DMS53 (cell line): ENCODE measurements around the gene SHANK1.
"Not testable (repeated sequence)": the region's sequence is repeated elsewhere in the genome, so short reads cannot be mapped to it uniquely, and the experiment has no call there.

Source experiments
- DNase-seq: peaks from one replicate; lab custom pipeline; 2025; lab: John Stamatoyannopoulos, UW

SHANK1 gene

DNA sequence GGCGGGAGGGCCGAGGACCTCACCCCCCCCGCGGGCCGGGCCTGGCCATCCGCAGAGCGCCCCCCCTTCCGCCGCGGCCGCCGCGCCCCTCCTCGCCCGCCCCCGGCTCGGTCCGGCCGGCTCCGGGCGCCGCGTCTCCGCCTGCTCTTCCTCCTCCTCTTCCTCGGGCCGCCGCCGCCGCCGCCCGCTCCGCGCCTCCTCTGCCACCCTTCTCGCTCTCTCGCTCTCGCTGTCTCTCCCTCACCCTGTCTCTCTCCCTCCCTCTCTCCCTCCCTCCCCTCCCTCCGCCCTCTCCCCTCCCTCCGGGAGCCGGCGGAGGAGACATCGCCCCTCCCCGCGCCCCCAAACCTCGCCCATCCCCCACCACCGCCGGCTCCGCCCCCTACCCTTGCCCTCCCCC lies at the start of gene SHANK1:
Gene SHANK1, minus strand, starts transcription at position 237 of the 400 bp plus-strand sequence. CDS start 2,883 bp downstream, outside the sequence.
- DNase-seq = no peak

DNA sequence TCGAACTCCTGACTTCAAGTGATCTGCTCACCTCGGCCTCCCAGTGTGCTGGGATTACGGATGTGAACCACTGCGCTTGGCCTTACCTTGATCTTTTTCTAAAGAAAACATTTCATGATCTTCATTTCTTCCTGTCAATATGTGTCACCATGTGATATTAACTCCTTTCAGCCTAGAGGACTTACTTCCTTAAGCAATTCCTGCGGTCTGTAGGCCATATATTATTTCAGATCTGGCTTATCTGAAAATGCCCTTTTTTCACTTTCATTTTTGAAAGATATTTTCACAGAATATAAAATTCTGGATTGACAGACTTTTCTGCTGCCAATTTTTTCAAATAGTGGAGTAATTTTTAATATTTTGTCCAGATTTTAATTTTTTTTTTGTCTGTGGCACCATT lies 48.7 kb upstream of the SHANK1 start:
- DNase-seq = no peak

DNA sequence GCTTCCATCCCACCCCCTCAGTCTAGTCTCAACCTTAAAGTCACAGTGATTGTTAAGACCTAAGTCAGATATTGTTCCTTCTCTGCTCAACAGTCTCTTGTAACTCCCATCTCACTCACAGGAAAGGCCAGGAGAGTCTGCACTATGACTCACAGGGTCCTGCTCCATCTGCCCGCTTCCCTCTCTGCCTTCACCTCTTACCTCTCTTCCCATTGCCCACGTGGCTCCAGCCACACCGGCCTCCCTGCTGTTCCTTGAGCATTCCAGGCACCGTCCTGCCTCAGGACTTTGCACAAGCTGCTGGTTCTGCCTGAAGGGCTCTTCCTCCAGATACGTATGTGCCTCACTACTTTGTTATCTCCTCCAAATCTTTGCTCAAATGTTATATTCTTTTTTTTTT lies 47.7 kb upstream of the SHANK1 start:
- DNase-seq = not testable (repeated sequence)

DNA sequence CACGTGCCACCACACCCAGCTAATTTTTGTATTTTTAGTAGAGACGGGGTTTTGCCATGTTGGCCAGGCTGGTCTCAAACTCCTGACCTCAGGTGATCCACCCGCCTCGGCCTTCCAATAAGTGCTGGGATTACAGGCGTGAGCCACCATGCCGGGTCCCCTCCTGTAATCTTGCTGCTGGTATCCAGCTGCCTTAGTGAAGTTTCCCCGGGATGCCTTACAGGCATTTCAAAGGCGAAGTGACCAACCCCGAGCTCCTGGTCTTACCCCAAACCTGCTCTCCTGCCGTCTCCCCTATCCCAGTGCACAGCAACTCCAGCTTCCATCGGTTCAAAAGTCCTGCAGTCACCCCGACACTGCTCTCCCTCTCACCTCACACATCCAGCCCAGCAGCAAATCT lies 47.1 kb upstream of the SHANK1 start:
- not testable (repeated sequence) for DNase-seq

DNA sequence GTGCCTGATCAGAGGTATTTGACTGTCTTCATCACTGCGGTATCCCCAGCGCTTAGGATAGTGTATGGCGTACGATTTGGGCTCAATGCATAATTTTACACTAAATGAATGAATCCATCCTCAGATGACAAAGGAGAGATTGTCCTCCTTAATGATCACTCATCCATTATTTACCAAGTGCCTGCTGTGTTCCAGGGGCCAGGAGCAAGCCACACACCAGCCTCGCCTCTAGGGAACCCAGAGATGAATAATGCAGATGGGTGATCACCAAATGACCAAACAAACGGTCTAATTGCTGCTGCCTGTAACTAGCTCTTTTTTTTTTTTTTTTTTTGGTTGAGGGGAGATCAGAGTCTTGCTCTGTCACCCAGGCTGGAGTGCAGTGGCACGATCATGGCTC lies 44.8 kb upstream of the SHANK1 start:
- DNase-seq = no peak

DNA sequence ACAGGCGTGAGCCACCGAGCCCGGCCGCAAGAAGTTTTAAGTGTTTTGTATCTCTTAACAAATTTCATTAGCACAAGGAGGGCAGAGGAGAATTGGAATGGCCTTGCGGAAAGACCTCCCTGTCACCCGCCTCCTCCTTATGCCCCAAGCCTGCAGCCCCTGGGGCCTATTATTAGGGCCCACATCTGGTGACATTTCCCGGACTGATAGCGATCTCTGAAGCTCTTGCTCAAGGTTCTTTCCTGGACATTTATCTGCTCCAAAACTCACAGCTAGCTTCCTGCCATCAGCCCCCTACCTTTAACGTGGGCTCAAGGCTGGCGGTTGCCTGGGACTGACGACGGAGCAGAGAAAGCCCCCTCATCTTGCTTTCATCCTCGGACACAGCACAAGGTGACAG lies 43.9 kb upstream of the SHANK1 start:
- not testable (repeated sequence) for DNase-seq

DNA sequence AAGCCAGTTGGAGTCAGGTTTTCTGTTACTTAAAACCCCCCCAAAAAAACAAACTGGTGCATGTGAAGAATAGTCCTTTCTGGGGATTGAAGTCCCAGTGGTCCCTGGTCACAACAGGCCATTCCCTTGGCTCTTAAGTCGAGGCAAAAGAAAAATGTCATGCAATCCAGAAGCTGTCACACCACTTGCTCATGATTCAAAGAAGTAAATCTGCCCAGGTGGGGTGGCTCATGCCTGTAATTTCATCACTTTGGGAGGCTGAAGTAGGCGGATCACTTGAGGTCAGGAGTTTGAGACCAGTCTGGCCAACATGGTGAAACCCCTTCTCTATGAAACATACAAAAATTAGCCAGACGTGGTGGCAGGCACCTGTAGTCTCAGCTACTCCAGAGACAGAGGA lies 41.9 kb upstream of the SHANK1 start:
- DNase-seq = not testable (repeated sequence)

DNA sequence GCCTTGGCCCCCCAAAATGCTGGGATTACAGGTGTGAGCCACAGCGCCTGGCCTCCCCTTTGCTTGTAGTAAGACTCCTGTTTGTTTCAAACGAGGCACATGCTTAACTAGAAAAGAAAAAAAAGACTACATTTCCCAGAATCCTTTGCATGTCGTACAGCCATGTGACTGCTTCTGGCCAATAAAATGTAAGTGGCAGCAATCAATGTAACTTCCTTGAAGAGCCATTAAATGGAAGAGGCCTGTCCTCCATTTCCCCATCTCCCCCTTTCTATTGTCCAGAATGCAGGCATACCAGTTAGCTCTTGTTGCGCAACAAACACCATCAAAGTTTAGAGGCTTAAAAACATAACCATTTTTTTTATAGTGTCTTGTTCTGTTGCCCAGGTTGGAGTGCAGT lies 40.3 kb upstream of the SHANK1 start:
- peak; percentile 43 for DNase-seq

DNA sequence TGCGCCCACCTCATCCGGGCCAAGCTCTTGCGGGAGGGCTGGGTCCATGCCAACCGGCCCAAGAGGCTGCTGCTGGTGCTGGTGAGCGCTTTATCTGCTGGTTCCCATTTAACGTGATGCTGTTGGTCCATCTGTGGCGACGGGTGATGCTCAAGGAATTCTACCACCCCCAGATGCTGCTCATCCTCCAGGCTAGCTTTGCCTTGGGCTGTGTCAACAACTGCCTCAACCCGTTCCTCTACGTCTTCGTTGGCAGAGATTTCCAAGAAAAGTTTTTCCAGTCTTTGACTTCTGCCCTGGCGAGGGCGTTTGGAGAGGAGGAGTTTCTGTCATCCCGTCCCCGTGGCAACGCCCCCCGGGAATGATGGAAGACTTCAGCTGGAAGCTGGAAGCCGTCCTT lies 39.5 kb upstream of the SHANK1 start:
- not testable (repeated sequence) for DNase-seq

DNA sequence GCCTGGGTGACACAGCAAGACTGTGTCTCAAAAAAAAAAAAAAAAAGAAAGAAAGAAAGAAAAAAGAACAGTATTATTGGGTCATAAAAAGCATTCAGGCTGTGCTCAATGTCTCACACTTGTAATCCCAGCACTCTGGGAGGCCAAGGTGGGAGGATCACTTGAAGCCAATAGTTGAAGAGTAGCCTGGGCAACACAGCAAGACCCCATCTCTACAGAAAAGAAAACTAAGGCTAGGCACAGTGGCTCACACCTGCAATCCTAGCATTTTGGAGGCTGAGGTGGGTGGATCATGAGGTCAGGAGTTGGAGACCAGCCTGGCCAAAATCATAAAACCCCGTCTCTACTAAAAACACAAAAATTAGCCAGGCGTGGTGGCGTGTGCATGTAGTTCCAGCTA lies 38.0 kb upstream of the SHANK1 start:
- not testable (repeated sequence) for DNase-seq

DNA sequence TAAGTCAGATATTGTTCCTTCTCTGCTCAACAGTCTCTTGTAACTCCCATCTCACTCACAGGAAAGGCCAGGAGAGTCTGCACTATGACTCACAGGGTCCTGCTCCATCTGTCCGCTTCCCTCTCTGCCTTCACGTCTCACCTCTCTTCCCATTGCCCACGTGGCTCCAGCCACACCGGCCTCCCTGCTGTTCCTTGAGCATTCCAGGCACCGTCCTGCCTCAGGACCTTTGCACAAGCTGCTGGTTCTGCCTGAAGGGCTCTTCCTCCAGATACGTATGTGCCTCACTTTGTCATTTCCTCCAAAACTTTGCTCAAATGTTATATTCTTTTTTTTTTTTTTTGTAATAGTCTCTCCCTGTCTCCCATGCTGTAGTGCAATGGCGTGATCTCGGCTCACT lies 36.6 kb upstream of the SHANK1 start:
- not testable (repeated sequence) for DNase-seq

DNA sequence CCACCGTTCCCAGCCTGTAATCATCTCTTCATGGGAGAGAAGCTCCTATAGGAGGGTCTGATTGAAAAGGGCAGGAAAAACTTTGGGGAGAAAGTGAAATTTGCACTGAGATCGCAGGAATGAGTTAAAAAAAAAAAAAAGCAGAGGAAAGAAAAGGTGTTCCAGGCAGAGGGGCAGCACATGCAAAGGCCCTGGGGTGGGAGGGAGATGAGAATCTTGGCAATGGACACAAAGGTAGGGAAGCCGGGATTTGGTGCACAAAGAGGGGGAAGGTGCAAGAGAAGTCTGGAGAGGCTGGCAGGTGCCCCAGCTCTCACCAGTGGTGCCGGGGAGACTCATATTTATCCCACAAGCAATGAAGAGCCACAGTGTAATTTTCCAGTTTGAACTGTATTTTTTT lies 34.3 kb upstream of the SHANK1 start:
- DNase-seq = no peak

DNA sequence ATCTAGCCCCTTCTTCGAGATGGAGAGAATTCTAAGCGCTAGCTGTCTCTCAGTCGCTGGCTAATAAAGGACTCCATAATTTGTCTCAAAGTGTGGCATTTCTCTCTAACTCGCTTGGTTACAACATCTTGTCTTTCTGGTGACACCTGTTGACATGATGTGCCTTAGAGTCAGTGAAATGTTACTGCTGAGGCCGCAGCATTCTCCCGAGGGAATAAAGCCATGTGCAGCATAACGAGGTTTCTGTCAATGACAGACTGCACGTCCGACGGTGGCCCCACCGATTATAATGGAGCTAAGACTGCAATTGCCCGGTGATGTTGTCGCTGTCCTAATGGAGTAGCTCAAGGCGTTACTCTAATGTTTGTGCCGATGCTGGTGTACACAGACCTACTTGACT lies 30.4 kb upstream of the SHANK1 start:
- peak; percentile 20 for DNase-seq

DNA sequence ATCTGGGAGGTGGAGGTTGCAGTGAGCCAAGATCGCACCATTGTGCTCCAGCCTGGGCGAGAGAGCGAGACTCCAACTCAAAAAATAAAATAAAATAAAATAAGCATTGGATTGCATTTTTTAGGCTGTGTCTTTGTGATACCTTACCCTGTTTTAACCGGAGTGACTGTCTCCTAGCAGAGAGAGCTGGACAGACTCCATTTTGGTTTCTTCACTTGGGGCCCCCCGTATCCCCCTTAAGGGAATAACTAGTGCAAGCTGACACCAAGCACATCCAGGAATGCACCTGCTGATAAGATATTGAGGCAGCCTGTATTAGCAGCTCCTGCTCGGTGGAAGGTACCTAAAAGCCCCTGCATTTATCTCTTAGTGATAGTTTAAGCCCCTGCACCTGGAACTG lies 29.9 kb upstream of the SHANK1 start:
- no peak for DNase-seq

DNA sequence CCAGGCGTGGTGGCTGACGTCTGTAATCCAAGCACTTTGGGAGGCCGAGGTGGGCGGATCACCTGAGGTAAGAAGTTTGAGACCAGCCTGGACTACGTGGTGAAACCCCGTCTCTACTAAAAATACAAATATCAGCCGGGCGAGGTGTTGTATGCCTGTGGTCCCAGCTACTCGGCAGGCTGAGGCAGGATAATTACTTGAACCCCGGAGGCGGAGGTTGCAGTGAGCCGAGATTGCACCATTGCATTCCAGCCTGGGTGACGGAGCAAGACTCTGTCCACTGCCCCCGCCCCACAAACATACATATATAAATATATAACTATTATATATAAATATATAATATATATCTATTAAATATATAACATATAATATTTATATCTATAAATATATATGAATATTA lies 27.5 kb upstream of the SHANK1 start:
- not testable (repeated sequence) for DNase-seq

DNA sequence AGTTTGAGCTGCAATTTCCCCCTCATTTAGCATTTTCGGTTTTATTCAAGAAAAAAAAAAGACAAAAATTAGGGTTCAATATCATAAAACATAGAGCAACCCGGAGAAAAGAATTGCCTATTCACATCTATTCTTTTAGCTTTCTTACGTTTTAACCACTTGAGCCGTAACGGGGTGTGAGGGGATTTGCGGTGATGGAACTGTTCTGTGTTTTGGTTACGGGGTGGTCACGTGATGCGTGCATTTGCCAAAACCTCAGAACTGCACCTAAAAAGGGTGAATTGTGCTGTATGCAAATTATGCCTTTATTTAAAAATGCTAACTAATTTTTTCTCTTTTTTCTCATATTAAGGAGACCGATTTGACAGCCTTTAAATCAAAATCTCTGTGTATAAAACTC lies 25.6 kb upstream of the SHANK1 start:
- no peak for DNase-seq

DNA sequence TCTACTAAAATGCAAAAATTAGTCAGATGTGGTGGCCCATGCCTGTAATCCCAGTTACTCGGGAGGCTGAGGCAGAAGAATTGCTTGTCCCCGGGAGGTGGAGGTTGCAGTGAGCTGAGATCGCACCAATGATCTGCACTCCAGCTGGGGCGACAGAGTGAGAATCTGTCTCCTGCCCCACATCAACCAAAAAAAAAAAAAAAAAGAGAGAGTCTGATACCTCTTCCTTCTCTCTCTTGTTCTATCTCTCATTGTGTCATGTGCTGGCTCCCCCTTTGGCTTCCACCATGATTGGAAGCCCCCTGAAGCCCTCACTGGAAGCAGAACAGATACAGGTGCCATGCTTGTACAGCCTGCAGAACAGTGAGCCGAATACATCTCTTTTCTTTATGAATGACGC lies 23.9 kb upstream of the SHANK1 start:
- DNase-seq = no peak

DNA sequence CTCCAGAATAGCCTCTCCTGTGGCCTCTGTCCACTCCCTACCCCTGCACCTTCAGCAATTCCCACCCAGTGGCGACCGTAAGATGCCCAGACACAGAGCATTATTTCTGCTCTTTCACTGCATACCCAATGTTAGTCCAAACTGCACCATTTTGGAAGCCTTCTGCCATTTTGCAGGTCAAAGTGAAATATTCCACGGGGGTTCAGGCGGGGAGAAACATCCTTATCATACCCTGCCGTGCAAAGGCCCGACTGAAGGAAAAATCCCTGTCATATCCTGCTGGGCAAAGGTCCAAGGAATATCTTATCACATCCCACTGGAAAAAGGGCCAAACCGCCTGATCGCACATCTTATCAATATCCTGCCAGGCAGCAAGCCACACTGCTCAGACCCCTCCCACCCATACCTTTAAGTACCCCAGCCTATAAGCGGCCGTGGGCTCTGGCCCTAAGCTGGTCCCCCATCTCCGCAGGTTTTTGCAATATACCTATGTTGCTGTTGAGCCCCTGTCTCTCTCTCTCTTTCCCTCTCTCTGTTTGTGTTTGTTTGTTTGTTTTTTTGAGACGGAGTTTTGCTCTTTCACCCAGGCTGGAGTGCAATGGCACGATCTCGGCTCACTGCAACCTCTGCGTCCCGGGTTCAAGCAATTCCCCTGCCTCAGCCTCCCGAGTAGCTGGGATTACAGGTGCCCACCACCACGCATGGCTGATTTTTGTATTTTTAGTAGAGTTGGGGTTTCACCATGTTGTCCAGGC lies 21.8 kb upstream of the SHANK1 start:
- no peak for DNase-seq

DNA sequence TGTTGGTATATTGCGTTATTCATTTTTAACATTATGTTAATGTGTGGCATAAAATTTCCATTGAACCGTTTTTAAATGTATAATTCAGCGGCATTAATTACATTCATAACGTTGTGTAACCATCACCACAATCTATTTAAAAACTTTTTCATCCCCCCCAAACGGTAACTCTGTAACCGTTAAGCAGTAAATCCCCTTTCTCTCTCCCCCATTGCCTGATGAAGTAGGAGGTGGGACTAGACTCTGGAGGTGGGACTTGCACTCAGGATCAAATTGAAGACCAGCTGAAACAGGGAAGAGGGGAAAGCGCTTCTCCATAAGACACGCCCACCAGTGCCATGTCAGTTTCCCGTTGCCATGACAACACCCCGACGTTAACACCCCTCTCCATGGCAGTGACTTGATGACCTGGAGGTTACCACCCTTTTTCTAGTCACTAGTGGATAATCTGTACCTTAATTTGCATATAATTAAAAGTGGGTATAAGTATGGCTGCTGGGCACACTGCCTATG lies 20.4 kb upstream of the SHANK1 start:
- DNase-seq = no peak

DNA sequence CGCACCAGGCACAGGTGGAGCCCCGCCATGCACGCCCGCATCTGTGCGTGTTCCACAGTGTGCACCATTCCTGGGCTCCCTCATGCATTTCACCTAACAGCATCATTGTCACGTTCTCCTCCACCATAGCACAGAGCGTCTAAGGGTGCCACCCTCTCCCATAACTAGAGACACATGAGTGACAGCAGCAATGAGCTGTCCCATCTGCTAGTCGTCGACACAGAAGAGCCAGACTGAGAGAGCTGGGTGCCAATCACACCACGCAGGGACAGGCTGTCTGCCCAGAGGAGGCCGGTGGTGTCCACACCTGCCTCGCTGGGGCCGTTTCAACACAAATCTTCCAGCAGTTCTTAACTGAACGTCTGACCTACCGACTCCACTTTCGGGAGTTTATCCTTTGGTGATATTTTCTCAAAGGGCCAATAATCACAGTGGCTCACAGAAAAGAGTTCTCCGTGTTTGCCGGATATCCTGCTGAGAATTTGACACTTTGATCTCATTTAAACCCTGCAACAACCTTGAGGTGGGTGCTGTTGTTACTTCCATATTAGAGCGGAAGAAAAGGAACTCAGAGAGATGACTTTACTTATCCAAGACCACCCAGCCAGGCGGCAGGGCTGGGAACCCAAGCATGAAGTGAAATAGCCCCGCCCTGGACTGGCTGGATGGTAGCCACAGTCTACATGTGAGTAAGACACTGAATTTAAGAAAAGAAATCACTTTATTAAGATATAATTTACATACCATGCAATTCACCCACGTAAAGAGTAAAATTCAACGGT lies 19.7 kb upstream of the SHANK1 start:
- no peak for DNase-seq

DNA sequence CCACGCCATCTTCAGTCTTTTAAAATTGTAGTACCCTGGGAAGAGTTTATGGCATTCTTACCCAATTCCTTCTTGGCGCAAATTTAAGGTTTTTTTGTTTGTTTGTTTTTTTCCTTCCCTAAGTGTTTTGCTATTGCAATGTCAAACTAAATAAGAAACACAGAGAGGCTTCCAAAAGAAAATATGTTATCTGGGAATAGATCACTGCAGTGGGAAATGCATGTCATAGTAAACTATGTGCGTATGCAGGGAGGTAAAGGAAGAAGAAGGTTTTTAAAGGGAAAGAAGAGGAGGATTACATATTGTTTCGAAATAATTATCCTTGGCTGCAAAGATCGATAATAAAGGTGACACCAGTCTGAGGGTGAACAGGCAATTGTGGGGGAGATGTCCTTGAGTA lies 16.7 kb upstream of the SHANK1 start:
- DNase-seq = no peak

DNA sequence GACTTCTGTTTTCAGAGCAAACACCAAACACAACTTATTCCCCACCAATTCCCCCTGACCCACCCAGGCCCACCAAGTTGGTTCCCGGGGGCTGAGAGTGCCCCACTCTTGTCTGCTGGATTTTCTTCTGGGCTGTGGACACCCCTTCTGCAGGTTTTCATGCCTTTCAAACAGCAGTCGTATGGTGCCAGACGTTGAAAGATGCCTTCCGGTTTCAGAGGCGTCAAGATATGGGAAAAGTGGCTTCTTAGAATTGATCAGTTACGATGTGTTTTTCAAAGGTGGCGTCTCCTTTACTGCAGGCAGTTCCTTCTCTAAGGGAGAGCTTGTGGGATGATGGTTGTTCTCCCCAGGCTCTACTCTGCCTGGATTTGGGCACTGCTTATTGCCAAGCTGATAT lies 16.3 kb upstream of the SHANK1 start:
- no peak for DNase-seq

DNA sequence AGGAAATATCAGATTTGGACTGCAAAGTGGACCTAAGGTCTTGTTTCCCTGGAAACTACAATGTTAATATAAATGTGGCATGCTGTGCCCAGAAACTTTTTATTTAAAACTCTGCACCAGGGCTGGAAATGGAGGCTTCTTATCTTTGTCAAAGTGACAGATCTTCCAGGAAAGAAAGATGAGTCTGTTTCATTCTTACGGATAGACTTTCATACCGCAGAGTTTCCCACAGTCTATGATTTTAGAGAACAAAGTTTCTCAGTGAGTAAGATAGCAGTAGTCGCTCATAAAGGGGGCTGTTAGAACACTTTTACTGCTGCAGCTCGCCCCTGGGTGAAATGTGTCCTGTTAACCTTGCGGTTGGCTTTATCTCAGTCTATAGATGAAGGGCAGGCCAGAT lies 10.3 kb upstream of the SHANK1 start:
- no peak for DNase-seq
